ENCODE data around the gene KLC1.

Gene KLC1

GRCh38 chr14:103738166-103738565 is 109.2 kb downstream of the KLC1 start:
- no peak for DNase-seq

GRCh38 chr14:103738701-103739451 is 109.9 kb downstream of the KLC1 start:
- no peak for DNase-seq

GRCh38 chr14:103739466-103739792 is 110.4 kb downstream of the KLC1 start:
- DNase-seq, result no peak

- DNase-seq, result no peak
Measured at GRCh38 chr14:103739793-103740501, 110.9 kb downstream of the KLC1 start.

- no peak for DNase-seq
Measured at GRCh38 chr14:103740991-103741689, 112.1 kb downstream of the KLC1 start.

- DNase-seq, result no peak
Measured at GRCh38 chr14:103741876-103742275, 112.9 kb downstream of the KLC1 start.

- no peak for DNase-seq
Measured at GRCh38 chr14:103742499-103743255, 113.7 kb downstream of the KLC1 start.

- no peak for DNase-seq
Measured at GRCh38 chr14:103743691-103744090, 114.7 kb downstream of the KLC1 start.

GRCh38 chr14:103744621-103745395 is 115.8 kb downstream of the KLC1 start:
- no peak for DNase-seq

GRCh38 chr14:103745424-103745823 is 116.4 kb downstream of the KLC1 start:
- no peak for DNase-seq

- no peak for DNase-seq
Measured at GRCh38 chr14:103746701-103747100, 117.7 kb downstream of the KLC1 start.

GRCh38 chr14:103748534-103748857 is 119.5 kb downstream of the KLC1 start:
- no peak for DNase-seq

GRCh38 chr14:103749452-103749851 is 120.4 kb downstream of the KLC1 start:
- DNase-seq, result no peak

- no peak for DNase-seq
Measured at GRCh38 chr14:103749860-103750259, 120.8 kb downstream of the KLC1 start.
